ENCODE results near the gene SERPINF2.

DNA sequence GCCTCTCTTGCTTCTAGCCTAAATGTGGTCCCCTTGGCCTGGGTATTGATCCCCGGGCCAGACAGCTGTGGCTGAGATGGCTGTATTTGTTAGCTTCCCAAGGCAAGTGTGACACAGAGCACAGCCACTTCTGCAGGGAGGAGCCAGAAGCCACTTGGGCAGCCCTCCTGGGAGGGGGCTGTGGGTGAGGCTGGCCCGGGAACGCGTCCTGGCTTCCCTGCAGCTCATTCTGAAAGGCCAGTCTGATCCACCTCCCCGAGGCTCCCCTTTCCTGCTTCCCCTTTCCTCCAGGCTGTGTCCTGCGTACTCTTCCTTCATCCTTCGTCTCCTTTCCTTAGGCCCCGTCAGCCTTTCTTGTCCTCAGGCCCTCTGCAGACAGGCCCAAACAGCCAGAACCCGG lies 8.0 kb downstream of the SERPINF2 start:
- TF ChIP-seq, protein P1, sequence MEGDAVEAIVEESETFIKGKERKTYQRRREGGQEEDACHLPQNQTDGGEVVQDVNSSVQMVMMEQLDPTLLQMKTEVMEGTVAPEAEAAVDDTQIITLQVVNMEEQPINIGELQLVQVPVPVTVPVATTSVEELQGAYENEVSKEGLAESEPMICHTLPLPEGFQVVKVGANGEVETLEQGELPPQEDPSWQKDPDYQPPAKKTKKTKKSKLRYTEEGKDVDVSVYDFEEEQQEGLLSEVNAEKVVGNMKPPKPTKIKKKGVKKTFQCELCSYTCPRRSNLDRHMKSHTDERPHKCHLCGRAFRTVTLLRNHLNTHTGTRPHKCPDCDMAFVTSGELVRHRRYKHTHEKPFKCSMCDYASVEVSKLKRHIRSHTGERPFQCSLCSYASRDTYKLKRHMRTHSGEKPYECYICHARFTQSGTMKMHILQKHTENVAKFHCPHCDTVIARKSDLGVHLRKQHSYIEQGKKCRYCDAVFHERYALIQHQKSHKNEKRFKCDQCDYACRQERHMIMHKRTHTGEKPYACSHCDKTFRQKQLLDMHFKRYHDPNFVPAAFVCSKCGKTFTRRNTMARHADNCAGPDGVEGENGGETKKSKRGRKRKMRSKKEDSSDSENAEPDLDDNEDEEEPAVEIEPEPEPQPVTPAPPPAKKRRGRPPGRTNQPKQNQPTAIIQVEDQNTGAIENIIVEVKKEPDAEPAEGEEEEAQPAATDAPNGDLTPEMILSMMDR (IDR thresholded peaks at IDR 0.05; ENCODE audit: insufficient read depth, low read length, poor library complexity, severe bottlenecking) = no peak
- TF ChIP-seq EZH2phosphoT487 (conservative IDR thresholded peaks at IDR 0.05; ENCODE audit: low read length) = no peak

Measured in SU-DHL-6 (cell line).